ENCODE data around the gene ZNF785.
A peak's percentile ranks its signal among the peaks of the same experiment; 100 is the strongest.

Gene ZNF785

DNA sequence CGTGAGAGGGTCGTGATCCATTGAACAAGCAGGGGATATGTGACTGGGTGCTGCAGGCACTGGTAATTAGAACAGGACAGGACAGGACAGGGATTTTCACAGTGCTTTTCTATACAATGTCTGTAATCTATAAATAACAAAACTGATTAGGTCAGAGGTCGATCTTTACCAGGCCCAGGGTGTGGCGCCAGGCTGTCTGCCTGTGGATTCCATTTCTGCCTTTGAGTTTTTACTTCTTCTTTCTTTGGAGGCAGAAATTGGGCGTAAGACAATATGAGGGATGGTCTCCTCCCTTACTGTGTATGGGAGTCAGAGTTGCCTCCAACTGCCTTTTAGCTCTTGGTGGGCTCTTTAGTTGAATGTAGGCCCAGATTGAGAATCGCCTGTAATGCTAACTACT lies 25.8 kb downstream of the ZNF785 start:
- DNase-seq (ENCODE audit: extremely low read depth, low read depth), result no peak

GRCh38 chr16:30558789-30559377 lies 26.6 kb downstream of the ZNF785 start:
- TF ChIP-seq, protein P1, sequence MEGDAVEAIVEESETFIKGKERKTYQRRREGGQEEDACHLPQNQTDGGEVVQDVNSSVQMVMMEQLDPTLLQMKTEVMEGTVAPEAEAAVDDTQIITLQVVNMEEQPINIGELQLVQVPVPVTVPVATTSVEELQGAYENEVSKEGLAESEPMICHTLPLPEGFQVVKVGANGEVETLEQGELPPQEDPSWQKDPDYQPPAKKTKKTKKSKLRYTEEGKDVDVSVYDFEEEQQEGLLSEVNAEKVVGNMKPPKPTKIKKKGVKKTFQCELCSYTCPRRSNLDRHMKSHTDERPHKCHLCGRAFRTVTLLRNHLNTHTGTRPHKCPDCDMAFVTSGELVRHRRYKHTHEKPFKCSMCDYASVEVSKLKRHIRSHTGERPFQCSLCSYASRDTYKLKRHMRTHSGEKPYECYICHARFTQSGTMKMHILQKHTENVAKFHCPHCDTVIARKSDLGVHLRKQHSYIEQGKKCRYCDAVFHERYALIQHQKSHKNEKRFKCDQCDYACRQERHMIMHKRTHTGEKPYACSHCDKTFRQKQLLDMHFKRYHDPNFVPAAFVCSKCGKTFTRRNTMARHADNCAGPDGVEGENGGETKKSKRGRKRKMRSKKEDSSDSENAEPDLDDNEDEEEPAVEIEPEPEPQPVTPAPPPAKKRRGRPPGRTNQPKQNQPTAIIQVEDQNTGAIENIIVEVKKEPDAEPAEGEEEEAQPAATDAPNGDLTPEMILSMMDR (IDR thresholded peaks at IDR 0.05; ENCODE audit: low read depth, low read length), result no peak
- DNase-seq (ENCODE audit: extremely low read depth, low read depth), result no peak

More for the DNA sequence above, 25.8 kb downstream of the ZNF785 start:
- TF ChIP-seq, protein P1 (IDR thresholded peaks at IDR 0.05; ENCODE audit: low read depth, low read length), result no peak

GRCh38 chr16:30557957-30558788 lies 27.3 kb downstream of the ZNF785 start, which contains the start of gene ZNF764:
TSS of gene ZNF764 (minus strand) at chr16:30558374. CDS start at chr16:30558182, 192 bp downstream.
- TF ChIP-seq, protein P1 (IDR thresholded peaks at IDR 0.05; ENCODE audit: low read depth, low read length), result no peak
- peak; percentile 91 for DNase-seq (ENCODE audit: extremely low read depth, low read depth)

GRCh38 chr16:30557707-30557956 lies 27.9 kb downstream of the ZNF785 start:
- DNase-seq (ENCODE audit: extremely low read depth, low read depth), result no peak

DNA sequence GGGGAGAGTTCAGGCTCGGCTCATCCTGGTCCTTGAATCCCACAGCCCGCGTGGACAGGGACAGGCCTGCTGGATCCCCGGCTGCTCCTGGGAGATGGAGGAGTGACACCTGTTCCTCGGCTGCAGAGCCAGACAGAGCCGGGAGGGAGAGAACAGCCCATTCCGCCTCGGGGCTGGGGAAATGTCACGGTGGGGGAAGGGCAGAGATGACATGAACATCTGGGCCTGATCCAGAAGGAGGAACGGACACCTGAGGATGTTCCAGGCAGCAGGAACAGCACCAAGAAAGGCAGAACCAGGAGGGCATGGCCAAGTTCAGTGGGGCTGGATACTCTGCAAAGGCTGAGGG lies 29.4 kb downstream of the ZNF785 start:
- TF ChIP-seq, protein P1 (IDR thresholded peaks at IDR 0.05; ENCODE audit: low read depth, low read length), result no peak
- DNase-seq (ENCODE audit: extremely low read depth, low read depth), result no peak

More at GRCh38 chr16:30557707-30557956, 27.9 kb downstream of the ZNF785 start:
- TF ChIP-seq, protein P1 (IDR thresholded peaks at IDR 0.05; ENCODE audit: low read depth, low read length), result no peak

- TF ChIP-seq, protein P1 (IDR thresholded peaks at IDR 0.05; ENCODE audit: low read depth, low read length), result no peak
- DNase-seq (ENCODE audit: extremely low read depth, low read depth), result no peak
These were observed 30.0 kb downstream of the ZNF785 start for GRCh38 chr16:30555315-30556124.
